GM18519 (cell line): ENCODE results near the gene MAPKAPK2.

Experiments used
- ATAC-seq: cut with Tn5 transposase; IDR thresholded peaks from one replicate; pipeline ENCODE4 v1.9.1; 2021; ENCODE audit warnings: mild to moderate bottlenecking, moderate library complexity; ENCODE audit not compliant: unreplicated experiment, low FRiP score

MAPKAPK2 gene

GRCh38 chr1:206681359-206681758 is 3.3 kb upstream of the MAPKAPK2 start:
- ATAC-seq: no peak

- ATAC-seq: no peak
Measured at GRCh38 chr1:206682111-206682510, 2.6 kb upstream of the MAPKAPK2 start.

DNA sequence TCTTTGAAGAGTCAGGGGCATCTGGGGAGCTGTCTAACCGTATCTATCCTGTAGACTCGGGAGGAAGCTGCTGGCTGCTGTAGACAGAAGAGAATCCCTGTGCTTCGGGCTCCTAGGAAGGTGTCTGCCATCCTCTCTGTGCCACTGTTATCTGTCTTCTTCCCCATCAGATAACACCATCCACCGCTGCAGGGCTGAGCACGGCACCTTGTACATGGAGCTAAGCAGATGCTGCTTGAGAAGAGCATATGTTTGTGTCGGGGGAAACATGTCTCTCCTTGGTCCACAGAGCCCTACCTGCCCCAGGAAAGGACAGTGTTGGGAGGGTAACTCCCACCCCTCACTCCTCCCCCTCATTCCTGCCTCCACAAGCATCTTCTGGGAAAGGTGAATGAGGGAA is 1.4 kb upstream of the MAPKAPK2 start:
- ATAC-seq: no peak

GRCh38 chr1:206684003-206684402 is 702 bp upstream of the MAPKAPK2 start:
- ATAC-seq: no peak

- ATAC-seq: no peak
Measured at GRCh38 chr1:206685334-206685768, 646 bp downstream of the MAPKAPK2 start.

DNA sequence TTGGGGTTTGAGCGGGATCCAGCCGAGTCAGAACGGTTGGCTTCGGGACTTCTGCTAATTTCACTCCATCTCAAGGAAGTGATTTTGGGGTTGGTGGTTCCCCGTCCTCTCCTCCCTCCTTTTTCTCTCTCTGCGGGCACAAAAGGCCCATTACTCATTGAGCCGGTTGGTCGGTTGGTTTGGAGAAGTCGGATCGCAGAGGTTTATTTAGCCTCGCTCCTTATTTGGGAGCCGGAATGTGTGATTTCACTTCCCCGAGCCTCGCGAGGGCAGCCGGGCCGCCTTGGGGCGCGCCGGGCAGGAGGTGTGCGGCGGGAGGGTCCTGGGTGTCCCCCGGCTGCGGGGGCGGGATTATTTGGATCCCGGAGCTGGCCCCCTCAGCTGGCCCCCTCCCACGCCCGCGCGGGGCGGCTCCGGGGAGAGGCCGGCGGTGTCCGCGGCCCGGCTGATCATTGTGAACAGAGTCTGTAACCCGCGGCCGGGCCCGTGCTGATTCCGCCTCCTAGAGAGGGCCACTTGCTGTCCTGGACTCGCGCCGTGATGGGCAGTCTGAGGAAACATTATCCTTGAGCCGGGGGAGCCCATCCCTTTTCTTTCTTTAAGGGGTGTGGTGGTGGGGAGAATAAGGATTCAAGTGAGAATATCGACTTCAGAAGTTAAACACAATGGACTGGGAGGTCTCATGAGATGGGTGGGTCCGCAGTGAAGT is 1.2 kb downstream of the MAPKAPK2 start:
- no peak for ATAC-seq

GRCh38 chr1:206686478-206687249 is 2.0 kb downstream of the MAPKAPK2 start:
- no peak for ATAC-seq

DNA sequence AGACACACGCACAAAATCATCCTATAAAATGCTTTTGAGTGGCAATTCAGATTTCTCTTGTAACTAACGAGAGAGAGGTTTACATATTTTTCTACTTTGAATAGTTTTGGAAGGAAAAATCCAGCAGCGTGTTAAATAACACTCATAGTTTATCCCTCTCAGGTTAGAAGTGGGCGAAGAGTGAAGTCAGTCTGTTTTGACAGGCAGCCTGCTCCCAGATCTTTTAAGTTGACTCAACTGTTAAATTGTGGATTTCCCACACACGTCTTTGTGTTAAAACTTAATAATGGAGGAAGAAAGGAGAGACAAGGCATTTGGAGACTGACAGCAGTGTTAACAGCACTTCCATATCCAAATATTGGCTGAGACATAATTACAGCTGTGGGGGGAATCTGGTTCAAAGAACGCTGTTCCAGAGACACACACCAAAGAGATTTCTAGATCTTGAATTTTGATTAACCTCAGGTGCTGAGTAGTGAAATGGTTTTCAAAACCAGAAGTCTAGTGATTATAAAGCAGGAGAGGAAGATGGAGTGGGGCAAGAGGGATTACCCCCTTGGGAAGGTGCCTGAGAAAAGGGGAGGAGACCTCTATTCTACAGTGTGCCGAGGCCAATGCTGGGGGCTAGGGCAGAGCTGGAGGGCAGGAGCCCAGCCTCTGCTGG is 2.7 kb downstream of the MAPKAPK2 start:
- no peak for ATAC-seq

DNA sequence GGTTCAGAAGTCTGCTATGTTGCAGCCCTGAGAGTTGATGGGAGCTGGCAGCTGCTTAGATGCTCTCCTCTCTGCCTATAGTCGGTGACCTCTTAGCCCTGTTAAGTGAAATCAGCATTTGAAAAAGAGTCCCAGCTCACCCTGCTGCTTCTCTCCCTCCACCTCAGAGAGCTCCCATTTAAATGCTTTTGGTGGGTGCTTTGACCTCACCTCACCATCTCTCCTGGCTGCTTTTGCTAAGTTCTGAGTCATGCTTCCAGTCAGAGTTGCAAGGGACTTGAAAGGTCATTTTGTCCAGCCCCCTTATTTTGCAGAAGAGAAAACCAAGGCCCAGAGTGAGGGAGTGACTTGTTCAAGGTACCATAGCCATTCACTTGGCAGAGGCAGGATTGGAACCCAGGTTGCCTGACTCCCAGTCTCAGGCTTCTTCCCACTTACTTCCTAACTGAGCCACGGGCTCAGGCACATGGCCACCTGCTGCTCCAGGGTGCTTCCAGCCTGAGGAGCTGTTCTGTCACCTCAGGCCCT is 3.3 kb downstream of the MAPKAPK2 start:
- ATAC-seq: no peak

DNA sequence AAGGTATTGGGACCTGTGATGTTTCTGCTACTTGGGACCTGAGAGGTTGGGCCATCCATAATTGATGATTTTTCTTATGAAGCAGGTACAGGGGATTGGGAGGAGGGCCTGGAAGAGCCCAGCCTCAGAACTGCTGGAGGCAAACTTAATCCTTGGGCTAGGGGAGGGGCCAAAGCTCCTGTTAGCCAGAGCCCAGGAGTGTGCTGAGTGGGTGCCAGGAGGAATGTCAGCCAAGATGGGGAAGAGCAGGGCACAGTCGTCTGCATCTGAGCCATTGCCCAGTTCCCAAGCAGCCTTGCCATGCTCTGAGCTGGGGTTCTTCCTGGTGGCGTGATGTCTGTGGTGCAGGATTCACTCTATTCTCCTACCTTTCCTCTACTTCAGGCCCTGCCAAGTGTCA is 5.8 kb downstream of the MAPKAPK2 start:
- no peak for ATAC-seq

- ATAC-seq: no peak
Measured at GRCh38 chr1:206691604-206692003, 6.9 kb downstream of the MAPKAPK2 start.

GRCh38 chr1:206693029-206693428 is 8.3 kb downstream of the MAPKAPK2 start:
- ATAC-seq: no peak

DNA sequence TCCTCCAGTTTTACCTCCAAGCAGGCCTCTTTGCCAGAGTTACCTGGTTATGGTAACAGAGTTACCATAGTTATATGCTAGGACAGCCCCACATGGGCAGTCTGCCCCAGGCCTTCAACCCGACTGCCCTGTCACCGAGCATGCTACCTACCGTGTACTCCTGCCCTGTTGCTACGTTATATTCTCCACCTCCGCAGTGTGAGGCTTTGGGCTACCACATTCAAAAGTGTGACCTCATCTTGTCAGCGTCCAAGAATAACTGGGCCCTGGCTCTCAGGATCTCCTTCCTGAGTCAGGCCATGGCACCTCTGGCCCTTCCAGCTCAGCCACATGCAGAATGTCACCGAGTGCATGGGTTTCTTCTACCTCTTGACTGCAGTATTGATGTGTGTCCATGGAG is 8.9 kb downstream of the MAPKAPK2 start:
- ATAC-seq: no peak

DNA sequence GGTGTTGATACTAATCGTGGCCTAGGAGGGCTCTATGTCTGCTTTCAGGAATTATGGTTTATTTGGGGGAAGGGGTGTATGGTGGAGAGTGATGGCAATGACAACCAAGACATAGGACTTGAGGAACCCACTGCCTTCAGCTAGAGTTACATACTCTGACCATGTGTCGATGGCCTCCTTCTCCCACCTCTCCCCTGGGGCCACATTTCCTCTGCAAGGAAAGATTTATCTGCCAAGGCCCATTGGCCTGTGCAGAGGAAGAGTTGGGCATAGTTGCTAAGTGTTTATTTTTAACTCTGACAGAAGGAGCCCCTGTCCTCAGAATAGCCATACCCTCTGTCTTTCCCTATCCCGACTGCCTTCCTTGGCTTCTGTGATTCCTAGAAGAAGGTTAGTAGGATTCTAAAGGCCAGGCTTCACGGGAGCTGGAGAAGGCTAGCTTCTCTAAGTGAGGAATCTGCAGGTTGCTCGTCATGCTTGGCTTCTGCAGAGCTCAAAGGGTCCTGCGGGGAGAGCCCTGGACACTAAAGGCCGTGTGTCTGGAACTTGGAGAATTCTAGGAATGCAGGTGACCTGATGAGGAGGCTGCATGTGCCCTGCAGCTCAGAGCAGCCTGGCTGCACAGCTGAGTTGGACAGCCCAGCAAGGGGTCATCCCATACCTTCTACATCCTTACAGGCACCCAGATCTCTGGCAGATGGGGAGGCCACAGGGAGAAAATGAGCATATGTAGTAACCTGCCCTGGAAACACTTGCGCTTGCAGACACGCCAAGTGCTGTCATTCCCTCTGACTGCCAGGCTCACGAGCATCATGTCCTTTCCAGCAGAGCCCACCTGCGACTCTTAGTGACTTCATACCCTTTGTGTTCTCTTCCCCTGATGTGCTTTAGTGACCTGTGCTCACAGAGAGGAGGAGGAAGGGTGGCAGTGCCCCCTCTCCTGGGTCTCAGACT is 9.7 kb downstream of the MAPKAPK2 start:
- no peak for ATAC-seq

DNA sequence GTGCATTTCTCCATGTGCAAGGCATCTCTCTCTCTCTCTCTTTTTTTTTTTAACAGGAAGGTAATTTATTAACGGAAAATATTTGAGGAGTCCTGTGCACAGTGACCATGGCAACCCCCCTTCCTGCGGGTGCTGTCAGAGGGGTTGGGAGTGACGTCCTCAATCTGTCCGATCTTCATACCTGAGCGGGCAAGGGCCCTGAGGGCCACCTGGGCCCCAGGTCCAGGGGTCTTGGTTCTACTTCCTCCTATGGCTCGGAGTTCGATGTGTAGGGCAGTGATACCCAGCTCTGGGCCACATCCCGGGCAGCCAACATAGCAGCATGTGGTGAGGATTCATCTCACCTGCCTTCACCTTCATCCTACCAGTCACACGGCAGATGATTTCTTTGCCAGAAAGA is 11.0 kb downstream of the MAPKAPK2 start:
- no peak for ATAC-seq

DNA sequence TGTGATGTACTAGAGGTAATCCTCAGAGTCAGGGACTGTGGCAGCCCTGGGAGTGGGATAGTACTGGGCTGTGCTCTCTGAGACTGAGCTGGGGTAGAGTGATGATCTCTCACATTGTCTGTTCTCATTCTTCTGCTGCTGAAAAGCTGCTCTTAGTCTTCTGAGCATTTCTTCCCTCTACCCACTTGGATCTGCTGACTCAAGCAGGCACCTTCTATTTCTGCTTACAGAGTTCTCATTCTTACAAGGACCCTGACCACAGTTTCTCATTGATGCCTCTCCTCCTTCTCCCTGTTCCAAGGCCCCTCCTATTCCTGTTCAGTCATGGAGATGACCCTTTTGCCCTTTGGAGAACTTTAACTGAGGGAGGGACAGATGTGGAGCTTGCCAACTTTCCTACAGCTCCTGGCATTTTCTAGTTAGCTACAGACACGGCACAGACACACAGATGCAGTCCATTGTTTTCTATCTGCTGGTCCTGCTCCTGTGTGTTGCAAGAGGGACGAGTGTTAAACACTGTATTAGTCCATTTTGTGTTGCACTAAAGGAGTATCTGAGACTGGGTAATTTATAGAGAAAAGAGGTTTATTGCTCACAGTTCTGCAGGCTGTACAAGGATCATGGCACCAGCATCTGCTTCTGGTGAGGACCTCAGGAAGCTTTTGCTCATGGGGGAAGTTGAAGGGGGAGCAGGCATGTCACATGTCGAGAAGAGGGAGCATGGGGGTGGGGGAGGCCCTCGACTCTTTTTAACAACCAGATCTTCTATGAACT is 12.3 kb downstream of the MAPKAPK2 start:
- no peak for ATAC-seq

DNA sequence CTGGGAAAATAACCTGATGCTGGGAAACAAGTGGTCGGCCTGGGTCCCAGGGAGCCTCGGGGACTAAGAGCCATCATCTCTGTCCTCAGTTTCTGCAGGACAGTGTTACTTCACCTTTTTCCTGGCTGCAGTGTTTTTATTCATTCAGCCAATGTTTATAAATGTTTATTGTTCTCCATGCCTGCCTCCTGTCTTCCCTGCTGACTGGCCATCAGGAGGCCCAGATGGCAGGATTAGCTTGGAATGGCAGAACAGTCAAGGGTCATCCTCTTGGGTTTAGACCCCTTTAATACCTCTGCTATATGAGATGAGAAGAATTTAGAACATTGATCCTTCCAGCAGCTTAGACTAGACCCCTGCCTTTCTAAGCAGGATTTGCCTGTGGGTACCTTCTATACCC is 13.3 kb downstream of the MAPKAPK2 start:
- no peak for ATAC-seq

DNA sequence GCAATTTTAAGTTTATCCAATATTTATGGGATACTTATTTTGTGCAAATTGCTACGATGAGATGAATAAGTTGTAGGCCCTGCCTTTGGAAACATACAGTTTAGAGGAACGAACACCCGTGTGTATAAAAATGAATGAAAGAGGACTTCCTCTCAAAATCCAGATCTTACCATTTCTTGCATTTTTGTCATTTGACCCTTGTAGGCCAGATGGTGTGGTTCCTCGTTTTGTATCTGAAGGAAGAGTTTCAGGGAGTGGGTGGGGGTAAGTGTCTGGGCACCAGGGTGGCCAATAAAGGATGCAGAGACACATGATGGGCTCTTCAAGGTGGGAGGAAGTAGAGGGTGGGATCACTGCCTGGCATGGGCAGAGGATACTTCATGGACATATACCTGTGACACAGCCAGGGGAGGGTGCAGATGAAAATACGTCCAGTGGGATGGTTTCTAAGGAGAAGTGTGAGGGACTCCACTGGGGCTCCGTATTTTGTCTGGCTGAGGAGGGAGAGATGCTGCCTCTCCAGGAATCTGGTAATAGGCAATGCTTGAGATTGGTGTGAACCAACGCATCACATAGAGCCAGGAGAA is 14.4 kb downstream of the MAPKAPK2 start:
- ATAC-seq: no peak

GRCh38 chr1:206699626-206700025 is 14.9 kb downstream of the MAPKAPK2 start:
- ATAC-seq: no peak
